Measurements from ENCODE around the gene RARS2. TPM values are rescaled to one million over a fixed set of nuclear protein-coding genes. Genes with fewer than 3 reads are reported as not detected.

Gene RARS2
- total RNA-seq, 1 donor from 2014 or later: 50.3 TPM

DNA sequence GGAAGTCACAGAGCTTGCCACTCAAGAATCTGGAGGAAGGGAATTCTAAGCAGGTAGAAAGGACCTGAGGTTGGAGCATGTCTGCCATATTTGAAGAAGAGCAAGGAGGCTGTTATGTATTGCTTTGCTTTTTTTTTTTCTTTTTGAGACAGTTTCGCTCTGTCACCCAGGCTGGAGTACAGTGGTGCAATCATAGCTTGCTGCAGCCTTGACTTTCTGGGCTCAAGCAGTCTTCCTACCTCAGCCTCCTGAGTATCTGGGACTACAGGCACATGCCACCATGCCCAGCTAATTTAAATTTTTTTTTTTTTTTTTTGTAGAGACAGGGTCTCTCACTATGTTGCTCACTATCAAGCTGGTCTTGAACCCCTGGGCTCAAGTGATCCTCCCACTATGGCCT, 41.0 kb upstream of the RARS2 start:
- Mint-ChIP-seq H3K27ac (no peak overlapping the region), H3K9me3 (ENCODE audit: low read depth) (no peaks in the 10 kb centered on the region), H3K36me3 (ENCODE audit: insufficient read depth) (peaks cover 6% of the 10 kb centered on the region), H3K27me3 (no peaks in the 10 kb centered on the region), H3K4me1 (ENCODE audit: low read depth) (peaks cover 7% of the 10 kb centered on the region), H3K4me3 (ENCODE audit: low read depth) (no peak overlapping the region)
- no peak for TF ChIP-seq CTCF (IDR thresholded peaks at IDR 0.05; ENCODE audit: unreplicated experiment)
- DNase-seq (ENCODE audit: low spot score, unreplicated experiment): no peak

- DNase-seq (ENCODE audit: low spot score, unreplicated experiment): no peak
- H3K4me3 Mint-ChIP-seq (ENCODE audit: low read depth): no peak overlapping the region
- no peak overlapping the region for H3K27ac Mint-ChIP-seq
- no peak for TF ChIP-seq CTCF (IDR thresholded peaks at IDR 0.05; ENCODE audit: unreplicated experiment)
- no peaks in the 10 kb centered on the region for H3K9me3 Mint-ChIP-seq (ENCODE audit: low read depth)
- H3K36me3 Mint-ChIP-seq (ENCODE audit: insufficient read depth): peaks cover 10% of the 10 kb centered on the region
- peaks cover 7% of the 10 kb centered on the region for H3K4me1 Mint-ChIP-seq (ENCODE audit: low read depth)
- no peaks in the 10 kb centered on the region for H3K27me3 Mint-ChIP-seq
These were observed 39.1 kb upstream of the RARS2 start for GRCh38 chr6:87628881-87629280.

DNA sequence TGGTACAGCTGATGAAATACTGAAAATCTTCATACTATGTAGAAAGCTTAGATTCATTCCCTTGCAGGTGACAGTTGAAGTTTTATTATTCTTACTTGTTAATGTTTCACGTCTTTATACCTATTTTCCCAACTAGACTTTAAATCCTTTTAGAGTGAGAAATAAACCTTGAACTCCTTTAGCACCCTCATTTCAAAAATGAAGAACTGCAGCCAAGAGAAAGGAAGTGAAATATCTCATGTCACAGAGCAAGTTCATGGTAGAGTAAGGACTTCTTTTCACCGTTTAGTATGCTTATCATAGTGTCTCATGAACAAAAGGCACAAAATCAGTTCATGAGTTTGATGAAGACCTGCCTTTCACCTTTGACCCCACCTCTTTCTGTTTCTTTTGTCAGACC, 38.6 kb upstream of the RARS2 start:
- peaks cover 7% of the 10 kb centered on the region for H3K4me1 Mint-ChIP-seq (ENCODE audit: low read depth)
- no peaks in the 10 kb centered on the region for H3K27me3 Mint-ChIP-seq
- peaks cover 12% of the 10 kb centered on the region for H3K36me3 Mint-ChIP-seq (ENCODE audit: insufficient read depth)
- H3K27ac Mint-ChIP-seq: peak overlapping the region; percentile 21
- no peak for DNase-seq (ENCODE audit: low spot score, unreplicated experiment)
- H3K4me3 Mint-ChIP-seq (ENCODE audit: low read depth): no peak overlapping the region
- no peak for TF ChIP-seq CTCF (IDR thresholded peaks at IDR 0.05; ENCODE audit: unreplicated experiment)
- H3K9me3 Mint-ChIP-seq (ENCODE audit: low read depth): no peaks in the 10 kb centered on the region

DNA sequence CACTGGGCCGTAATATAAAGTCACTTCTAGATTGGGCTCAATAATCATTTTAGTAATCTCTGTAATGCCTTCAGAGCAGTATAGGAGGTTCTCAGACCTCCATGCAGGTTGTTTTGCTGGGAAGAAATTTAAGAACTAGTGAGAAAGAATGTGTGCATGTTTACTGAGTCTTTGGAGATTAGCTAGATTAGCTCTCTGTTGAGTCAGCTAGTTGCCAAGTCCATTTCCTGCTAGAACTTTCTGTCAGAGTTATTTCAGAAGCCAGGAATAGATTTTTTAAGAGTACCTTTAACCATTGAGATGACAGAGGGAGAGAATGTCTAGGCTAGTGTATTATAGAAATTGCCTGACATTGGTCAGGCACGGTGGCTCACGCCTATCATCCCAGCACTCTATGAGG, 33.5 kb upstream of the RARS2 start:
- Mint-ChIP-seq H3K36me3 (ENCODE audit: insufficient read depth) (peaks cover 19% of the 10 kb centered on the region), H3K27me3 (no peaks in the 10 kb centered on the region), H3K9me3 (ENCODE audit: low read depth) (no peaks in the 10 kb centered on the region), H3K4me1 (ENCODE audit: low read depth) (peaks cover 3% of the 10 kb centered on the region), H3K27ac (peak overlapping the region; percentile 68), H3K4me3 (ENCODE audit: low read depth) (no peak overlapping the region)
- DNase-seq (ENCODE audit: low spot score, unreplicated experiment): no peak
- TF ChIP-seq CTCF (IDR thresholded peaks at IDR 0.05; ENCODE audit: unreplicated experiment): no peak

GRCh38 chr6:87618531-87618930, 28.7 kb upstream of the RARS2 start:
- H3K9me3 Mint-ChIP-seq (ENCODE audit: low read depth): no peaks in the 10 kb centered on the region
- H3K36me3 Mint-ChIP-seq (ENCODE audit: insufficient read depth): peaks cover 18% of the 10 kb centered on the region
- no peak overlapping the region for H3K27ac Mint-ChIP-seq
- no peaks in the 10 kb centered on the region for H3K27me3 Mint-ChIP-seq
- no peak for TF ChIP-seq CTCF (IDR thresholded peaks at IDR 0.05; ENCODE audit: unreplicated experiment)
- no peak overlapping the region for H3K4me3 Mint-ChIP-seq (ENCODE audit: low read depth)
- DNase-seq (ENCODE audit: low spot score, unreplicated experiment): no peak
- peaks cover 3% of the 10 kb centered on the region for H3K4me1 Mint-ChIP-seq (ENCODE audit: low read depth)

Measured in progenitor cell of endocrine pancreas (in vitro differentiated cells).